Suprapubic skin (tissue), 4 donors: ENCODE results near the gene CLEC14A. TPM values are rescaled to one million over a fixed set of nuclear protein-coding genes. Genes with fewer than 3 reads are reported as not detected.

Source experiments
- DNase-seq, 2 donors: peaks; one replicate each; pipeline ENCODE4 v3.0.0-alpha.2; 2019; ENCODE audit warnings: low spot score in 2 of 2
- H3K27ac ChIP-seq: fragments of 200-600 bp; sonication (generic); one replicate; pipeline ENCODE4 v1.5.1; 2019
- H3K27me3 ChIP-seq: fragments of 200-600 bp; sonication (generic); one replicate; pipeline ENCODE4 v1.5.1; 2019
- H3K36me3 ChIP-seq: fragments of 200-600 bp; sonication (generic); one replicate; pipeline ENCODE4 v1.5.1; 2019
- H3K4me1 ChIP-seq: fragments of 200-600 bp; sonication (generic); one replicate; pipeline ENCODE4 v1.5.1; 2019
- H3K4me3 ChIP-seq: fragments of 200-600 bp; sonication (generic); one replicate; pipeline ENCODE4 v1.5.1; 2019; ENCODE audit warnings: mild to moderate bottlenecking
- H3K9me3 ChIP-seq: fragments of 200-600 bp; sonication (generic); one replicate; pipeline ENCODE4 v1.5.1; 2019
- CTCF ChIP-seq, 2 donors: fragments of 200-600 bp in 1 of 2; fragments of 450-650 bp in 1 of 2; sonication (generic) in 1 of 2; IDR thresholded peaks; one replicate each; pipeline ENCODE4 v1.5.1; 2016 to 2019; ENCODE audit warnings: antibody characterized with exemption in 2 of 2, mild to moderate bottlenecking in 1 of 2, moderate library complexity in 1 of 2
- EP300 ChIP-seq: sonication (generic); formaldehyde crosslinking; IDR thresholded peaks from one replicate; pipeline ENCODE4 v1.6.1; 2017; ENCODE audit warnings: antibody characterized with exemption
- POLR2A ChIP-seq, 2 donors: fragments of 450-650 bp; IDR thresholded peaks; one replicate each; pipeline ENCODE4 v1.6.1; 2017; ENCODE audit warnings: antibody characterized with exemption in 2 of 2, mild to moderate bottlenecking in 2 of 2, moderate library complexity in 2 of 2
- POLR2AphosphoS5 ChIP-seq, 3 donors: sonication (generic); formaldehyde crosslinking; IDR thresholded peaks; one replicate each; pipeline ENCODE4 v1.6.1; 2017; ENCODE audit warnings: antibody characterized with exemption in 3 of 3
- WGBS: methylation state at CpG from one replicate; pipeline ENCODE4 v1.1.5; 2018; 5-methylcytosine and 5-hydroxymethylcytosine counted together
- total RNA-seq, 4 donors: library from RNA; depleted of rRNA; stranded (reverse); fragments of >200 nt; gene quantifications; one replicate each; pipeline ENCODE4 v1.1.0, GENCODE V29; 2016

CLEC14A gene
- total RNA-seq, 4 donors from 2014 or later = 5.9 to 18.9 (median 8.6) TPM

GRCh38 chr14:38279572-38279971 is 23.7 kb upstream of the CLEC14A start:
- no peaks in the 10 kb centered on the region for H3K4me1 ChIP-seq
- no peaks in the 10 kb centered on the region for H3K9me3 ChIP-seq
- H3K36me3 ChIP-seq = no peaks in the 10 kb centered on the region
- TF ChIP-seq POLR2AphosphoS5 (IDR thresholded peaks at IDR 0.05) (no peak), POLR2A (IDR thresholded peaks at IDR 0.05) (no peak), CTCF (IDR thresholded peaks at IDR 0.05) (no peak), EP300 (no peak)
- H3K27ac ChIP-seq = no peak overlapping the region
- no peak for DNase-seq
- no peak overlapping the region for H3K4me3 ChIP-seq
- no peaks in the 10 kb centered on the region for H3K27me3 ChIP-seq
- 69% methylated on average over 1 of the region's 1 CpG for WGBS

GRCh38 chr14:38278035-38278434 is 22.1 kb upstream of the CLEC14A start:
- no peak overlapping the region for H3K4me3 ChIP-seq
- H3K4me1 ChIP-seq = no peaks in the 10 kb centered on the region
- TF ChIP-seq CTCF (IDR thresholded peaks at IDR 0.05) (no peak), POLR2AphosphoS5 (IDR thresholded peaks at IDR 0.05) (no peak), EP300 (no peak), POLR2A (IDR thresholded peaks at IDR 0.05) (no peak)
- 23% methylated on average over 1 of the region's 1 CpG for WGBS
- H3K9me3 ChIP-seq = no peaks in the 10 kb centered on the region
- no peak for DNase-seq
- H3K36me3 ChIP-seq = no peaks in the 10 kb centered on the region
- H3K27me3 ChIP-seq = no peaks in the 10 kb centered on the region
- H3K27ac ChIP-seq = no peak overlapping the region

GRCh38 chr14:38262844-38263243 is 7.0 kb upstream of the CLEC14A start:
- 82% methylated on average over 4 of the region's 4 CpGs for WGBS
- H3K4me3 ChIP-seq = no peak overlapping the region
- no peak overlapping the region for H3K27ac ChIP-seq
- H3K27me3 ChIP-seq = no peaks in the 10 kb centered on the region
- TF ChIP-seq POLR2A (IDR thresholded peaks at IDR 0.05) = no peak
- TF ChIP-seq EP300 = no peak
- no peak for TF ChIP-seq POLR2AphosphoS5 (IDR thresholded peaks at IDR 0.05)
- TF ChIP-seq CTCF (IDR thresholded peaks at IDR 0.05) = no peak
- no peak for DNase-seq
- no peaks in the 10 kb centered on the region for H3K9me3 ChIP-seq
- no peaks in the 10 kb centered on the region for H3K36me3 ChIP-seq
- H3K4me1 ChIP-seq = no peaks in the 10 kb centered on the region

- H3K4me1 ChIP-seq = no peaks in the 10 kb centered on the region
- H3K4me3 ChIP-seq = no peak overlapping the region
- H3K27me3 ChIP-seq = no peaks in the 10 kb centered on the region
- TF ChIP-seq EP300 = no peak
- TF ChIP-seq POLR2A (IDR thresholded peaks at IDR 0.05) = no peak
- no peak for TF ChIP-seq CTCF (IDR thresholded peaks at IDR 0.05)
- TF ChIP-seq POLR2AphosphoS5 (IDR thresholded peaks at IDR 0.05) = no peak
- no peak overlapping the region for H3K27ac ChIP-seq
- DNase-seq = no peak
- H3K9me3 ChIP-seq = no peaks in the 10 kb centered on the region
- no peaks in the 10 kb centered on the region for H3K36me3 ChIP-seq
- 82% methylated on average over 1 of the region's 1 CpG for WGBS
These were observed 5.7 kb upstream of the CLEC14A start for GRCh38 chr14:38261620-38262019.

- peaks cover 24% of the 10 kb centered on the region for H3K27me3 ChIP-seq
- WGBS = 71% methylated on average over 2 of the region's 2 CpGs
- no peak for TF ChIP-seq POLR2AphosphoS5 (IDR thresholded peaks at IDR 0.05)
- no peak for TF ChIP-seq CTCF (IDR thresholded peaks at IDR 0.05)
- TF ChIP-seq EP300 = no peak
- no peak for TF ChIP-seq POLR2A (IDR thresholded peaks at IDR 0.05)
- H3K4me1 ChIP-seq = peaks cover 11% of the 10 kb centered on the region
- no peaks in the 10 kb centered on the region for H3K9me3 ChIP-seq
- no peak overlapping the region for H3K27ac ChIP-seq
- DNase-seq = no peak
- H3K4me3 ChIP-seq = no peak overlapping the region
- no peaks in the 10 kb centered on the region for H3K36me3 ChIP-seq
These were observed 1.6 kb upstream of the CLEC14A start for GRCh38 chr14:38257507-38257906.
